NCI-H2107 treated with DMSO at 0.1 percent for 48 hours (cell line): Measurements from ENCODE around the gene WNK2.

ENCODE experiments used
- DNase-seq: peaks from one replicate; lab custom pipeline; 2025; ENCODE audit not compliant: unreplicated experiment; lab: John Stamatoyannopoulos, UW

WNK2 gene

DNA sequence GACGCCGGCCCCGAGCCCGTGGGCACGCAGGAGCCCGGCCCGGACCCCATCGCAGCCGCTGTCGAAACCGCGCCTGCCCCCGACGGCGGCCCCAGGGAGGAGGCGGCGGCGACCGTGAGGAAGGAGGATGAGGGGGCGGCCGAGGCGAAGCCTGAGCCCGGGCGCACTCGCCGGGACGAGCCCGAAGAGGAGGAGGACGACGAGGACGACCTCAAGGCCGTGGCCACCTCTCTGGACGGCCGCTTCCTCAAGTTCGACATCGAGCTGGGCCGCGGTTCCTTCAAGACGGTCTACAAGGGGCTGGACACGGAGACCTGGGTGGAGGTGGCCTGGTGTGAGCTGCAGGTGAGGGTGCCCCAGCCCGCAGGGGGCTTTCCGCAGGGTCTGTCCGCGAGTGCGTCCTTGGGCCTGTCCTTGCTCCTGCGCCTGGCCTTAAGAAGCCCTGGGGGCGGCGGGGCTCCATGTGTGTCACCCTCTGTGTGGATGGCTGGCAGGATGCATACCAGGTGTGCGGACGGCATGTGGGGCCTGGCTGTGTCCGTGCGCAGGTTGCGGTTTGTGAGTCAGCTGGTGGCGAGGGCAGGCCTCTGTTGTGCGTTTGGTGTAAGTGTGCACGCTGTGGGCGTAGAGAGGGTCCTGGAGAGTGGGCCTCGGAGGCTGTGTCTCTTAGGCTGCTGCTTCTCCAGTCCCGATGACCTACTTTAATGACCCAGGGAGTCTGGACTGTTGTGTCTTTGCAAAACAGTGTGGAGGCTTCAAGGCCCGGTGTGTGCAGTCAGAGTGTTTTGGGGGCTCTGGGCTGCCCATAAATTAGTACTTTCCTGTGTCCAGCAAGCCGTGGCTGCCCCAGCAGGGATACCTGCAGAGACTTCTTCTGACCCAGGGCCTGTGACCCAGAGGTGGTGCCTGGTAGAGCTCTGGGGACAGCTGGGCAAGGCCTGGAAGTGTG lies 1.6 kb downstream of the WNK2 start:
- DNase-seq: no peak

DNA sequence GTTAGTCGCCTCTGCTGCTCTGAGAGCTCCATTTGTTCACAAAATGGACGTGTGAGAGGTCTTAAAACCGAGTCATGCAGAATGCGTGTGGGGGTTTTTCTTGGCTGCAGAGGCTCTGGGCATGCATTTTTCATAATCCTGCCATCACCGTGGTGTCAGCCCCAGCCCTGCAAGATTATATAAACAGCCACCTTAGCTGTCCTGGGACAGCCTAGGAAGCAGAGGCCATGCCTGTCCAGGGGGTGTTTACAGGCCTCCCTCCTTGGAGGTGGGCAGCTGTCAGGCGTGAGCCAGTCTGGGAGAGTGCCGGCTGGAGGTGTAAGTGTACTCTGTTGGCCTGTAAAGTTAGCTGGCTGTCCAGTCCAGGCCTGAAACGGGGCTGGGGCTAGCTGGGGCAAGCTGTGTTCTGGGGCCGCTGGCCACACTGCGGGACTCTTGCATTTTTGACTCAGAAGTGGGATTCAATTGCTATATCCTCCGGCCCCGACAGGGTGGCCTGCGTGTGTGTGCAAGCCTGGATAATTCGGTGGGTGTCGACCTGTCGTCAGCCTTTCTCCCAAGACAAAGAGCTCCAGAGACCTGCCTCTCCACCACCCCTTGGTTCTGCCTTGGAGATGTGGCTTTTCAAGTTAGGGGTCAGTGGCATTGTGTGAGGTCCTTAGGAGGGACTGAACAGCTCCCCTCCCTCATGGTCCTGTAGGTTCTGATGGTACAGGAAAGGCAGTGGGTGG lies 2.4 kb downstream of the WNK2 start:
- DNase-seq: no peak

- DNase-seq: no peak
Measured at GRCh38 chr9:93187047-93187446, 3.1 kb downstream of the WNK2 start.

DNA sequence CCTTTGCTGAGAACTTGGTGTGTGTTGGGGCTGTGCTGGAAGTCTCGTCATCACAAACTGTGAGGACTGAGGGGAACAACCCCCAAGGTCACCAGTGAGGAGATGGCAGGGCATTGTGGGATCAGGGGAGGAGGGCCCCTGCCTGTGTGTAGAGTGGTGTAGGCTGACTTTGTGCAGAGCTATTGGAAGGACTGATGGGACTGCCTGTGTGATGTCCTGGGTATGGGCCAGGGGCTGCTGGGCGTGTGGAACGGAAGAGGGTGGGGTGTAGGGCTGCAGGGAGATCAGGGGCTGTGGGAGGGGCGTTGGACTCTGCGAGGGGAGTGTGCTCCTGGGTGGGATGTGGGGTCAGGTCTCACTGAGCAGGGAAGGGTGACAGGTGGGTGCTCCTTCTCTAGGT lies 3.6 kb downstream of the WNK2 start:
- DNase-seq: no peak

DNA sequence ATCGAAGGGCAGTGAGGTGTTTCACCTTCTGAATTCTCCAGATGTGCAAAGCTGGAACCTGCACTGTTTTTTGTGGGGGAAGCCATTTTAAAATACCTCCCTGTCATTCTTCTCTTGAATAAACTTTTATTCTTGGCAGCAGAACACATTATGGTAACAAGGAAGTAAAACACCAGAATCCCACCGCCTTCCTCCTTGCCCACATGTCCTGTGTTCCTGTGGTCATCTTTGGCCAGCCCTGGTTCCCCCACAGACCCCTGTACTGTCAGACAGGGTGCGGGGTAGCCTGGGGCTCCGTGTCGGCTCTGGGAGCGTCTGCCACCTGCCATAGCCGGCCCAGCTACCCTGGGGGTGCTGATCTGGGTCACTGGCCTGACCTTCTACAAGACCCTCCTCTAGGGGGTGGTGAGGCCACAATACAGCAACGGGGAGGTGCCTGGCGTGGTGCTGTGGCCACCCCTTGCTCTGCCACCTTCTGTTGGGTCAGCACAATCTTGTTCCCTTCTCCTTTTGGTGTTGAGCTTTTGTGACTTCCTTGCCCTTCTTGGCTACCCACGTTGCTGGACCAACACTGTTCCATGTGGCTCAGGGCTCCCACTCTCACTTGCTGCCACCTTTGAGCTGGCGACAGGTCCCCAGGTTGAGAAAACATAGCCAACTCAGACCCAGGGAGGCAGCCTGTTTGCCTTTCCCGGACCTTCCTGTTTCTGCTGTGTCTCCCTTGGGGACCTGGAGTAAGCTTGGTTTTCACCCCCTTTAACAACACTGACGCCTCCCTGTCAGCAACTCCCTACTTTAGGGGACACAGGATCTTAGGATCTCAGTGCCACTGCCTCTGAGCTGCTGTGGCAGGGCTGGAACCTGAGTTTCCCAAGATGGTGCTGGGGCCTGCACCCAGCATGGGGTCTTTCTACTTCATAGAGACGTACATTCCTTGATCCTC lies 4.8 kb downstream of the WNK2 start:
- DNase-seq: no peak

DNA sequence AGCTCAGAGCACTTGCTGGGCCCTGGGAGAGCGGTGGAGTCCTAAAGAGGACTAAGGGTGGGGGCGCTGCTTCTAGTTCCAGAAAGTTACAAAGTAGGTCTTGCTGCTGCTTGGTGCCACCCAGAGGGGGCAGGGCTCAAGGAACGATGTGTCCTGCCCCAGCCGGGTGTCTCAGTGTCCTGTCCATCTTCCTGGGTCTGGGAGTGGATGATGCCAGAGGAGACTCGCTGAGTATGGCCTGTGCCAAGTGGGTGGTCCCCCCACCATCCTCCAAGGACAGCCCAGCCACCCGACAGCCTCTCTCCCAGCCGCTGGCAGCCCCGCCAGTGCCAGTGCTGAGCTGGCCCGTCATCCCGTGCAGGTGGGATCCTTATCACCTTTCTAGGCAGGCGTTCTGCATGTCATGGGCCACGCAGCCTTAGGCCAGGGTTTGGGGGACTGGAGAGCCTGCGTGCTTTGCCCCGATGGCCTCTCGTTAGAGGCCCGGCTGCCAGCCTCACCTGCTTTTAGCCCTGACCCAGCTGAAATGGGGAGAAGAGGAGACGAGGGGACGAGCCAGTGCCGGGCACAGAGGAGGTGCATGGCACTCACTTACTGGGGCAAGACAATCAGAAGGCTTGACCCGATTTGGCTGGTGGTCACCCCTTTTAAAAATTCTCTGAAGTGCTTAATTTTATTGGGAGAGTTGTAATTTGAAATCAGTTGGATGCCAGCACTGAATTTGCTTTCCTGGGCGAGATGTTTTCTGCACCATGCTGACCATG lies 5.6 kb downstream of the WNK2 start:
- no peak for DNase-seq

DNA sequence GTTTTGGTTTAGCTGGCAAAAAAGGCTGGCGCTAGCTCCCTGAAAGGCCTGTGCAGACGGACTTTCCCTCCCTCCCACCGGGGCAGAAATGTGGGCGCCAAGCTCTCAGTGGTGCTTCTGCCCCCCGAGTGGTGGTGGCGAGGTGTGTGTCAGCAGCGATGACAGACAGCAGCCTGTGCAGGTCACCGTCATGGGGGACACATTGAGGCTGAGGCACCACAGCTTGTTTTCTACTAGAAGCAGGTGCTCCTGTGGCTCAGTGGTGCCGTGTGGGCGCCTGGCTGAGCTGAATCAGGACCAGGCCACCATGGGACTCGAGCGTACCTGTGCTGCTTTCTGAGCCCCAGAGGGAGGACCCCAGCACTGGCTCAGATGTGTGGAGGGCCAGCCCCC lies 6.2 kb downstream of the WNK2 start:
- no peak for DNase-seq

DNA sequence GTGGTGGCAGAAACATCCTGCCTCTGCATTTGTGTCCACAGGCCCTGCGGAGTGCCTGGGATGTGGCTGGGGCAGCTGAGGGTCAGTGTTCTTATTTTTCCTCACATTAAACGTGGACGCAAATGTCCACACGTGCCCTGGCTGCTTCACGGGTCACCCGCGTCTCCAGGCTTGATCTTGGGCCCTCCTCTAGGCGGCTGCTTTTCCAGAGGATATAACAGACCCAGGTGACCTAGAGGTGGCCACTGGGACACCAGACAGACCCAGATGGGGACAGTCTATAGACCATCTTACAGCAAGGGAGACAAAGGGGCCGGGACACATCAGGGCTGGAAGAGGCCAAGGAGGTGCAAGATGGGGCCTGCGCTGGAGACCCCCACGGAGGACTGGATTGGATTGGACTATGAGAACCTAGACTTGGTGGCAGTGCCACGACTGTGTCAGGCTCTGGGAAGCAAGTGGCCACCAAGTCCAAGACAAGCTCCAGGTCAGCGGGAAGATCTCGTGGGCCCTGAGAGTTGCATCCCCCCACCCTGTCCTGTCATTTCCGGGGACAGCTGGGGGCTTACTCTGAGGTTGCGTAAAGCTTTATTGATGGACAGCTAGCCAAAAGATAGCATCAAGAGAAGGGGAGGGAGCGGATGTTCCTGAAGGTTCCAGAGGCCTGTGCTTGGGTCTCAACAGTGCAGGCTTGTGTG lies 6.9 kb downstream of the WNK2 start:
- no peak for DNase-seq

- no peak for DNase-seq
Measured at GRCh38 chr9:93191354-93191660, 7.4 kb downstream of the WNK2 start.

DNA sequence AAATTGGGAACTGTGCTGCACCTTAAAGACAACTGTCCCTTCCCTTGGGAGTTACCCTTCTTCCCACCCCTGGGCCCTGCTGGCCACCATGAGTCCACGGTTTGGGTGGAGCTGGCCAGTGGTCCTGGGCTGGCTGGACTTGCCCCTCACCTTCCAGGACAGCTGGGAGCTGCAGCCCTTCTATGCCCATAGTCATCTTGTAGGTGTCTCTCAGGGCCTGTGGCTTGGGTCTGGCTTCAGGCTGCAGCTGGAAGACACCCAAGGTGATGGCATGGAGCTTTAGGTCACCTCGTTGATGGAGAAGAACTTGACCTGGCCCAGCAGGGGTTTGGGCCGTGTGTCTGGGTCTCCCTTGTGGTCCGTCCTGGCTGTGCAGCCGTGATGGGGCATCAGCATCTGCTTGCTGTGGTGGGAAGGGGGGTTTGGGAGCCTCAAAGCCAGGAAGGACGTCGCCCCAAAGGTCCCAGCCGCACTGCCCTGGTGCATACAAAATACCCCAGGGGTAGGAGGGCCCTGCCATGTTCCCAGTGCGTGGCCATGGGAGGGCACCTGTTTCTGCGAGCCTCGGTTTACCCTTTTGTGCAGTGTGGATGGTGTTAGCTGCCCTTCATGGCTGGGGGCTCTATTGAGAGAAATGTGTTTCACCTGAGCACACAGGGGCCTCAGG lies 8.9 kb downstream of the WNK2 start:
- DNase-seq: no peak

DNA sequence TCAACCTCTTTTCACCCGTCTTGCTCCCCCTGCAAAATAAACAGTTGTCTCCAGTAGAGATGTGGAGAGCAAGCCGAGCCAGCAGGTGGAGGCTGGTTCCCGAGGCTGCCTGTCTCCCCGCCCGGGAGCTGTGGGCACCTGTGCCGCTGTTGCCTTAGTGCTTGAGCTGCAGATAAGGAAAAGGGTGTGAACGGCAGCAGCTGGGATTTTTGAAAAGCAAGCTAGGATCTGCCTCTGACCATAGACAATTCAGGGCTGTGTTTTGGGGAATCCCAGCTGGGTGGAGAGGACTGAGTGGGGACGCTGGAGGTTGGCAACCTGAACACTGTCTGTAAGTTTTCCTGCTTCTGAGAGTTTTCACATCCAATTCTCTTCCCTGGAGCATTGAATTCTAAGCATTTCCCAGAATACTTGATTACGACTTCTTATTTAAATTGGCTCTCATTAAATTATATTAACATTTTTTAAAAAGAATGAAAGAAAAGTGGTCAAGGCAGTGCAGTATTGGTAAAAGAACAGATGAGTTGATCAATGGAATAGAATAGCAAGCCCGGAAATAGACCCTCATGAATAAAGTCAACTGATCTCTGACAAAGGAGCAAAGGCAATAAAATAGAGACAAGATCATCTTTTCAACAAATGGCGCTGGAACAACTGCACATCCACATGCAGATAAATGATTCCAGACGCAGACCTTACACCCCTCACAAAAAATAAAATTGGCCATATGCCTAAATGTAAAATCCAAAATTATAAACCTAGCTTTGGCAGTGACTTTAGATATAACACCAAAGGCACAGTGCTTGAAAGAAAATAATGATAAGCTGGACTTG lies 9.7 kb downstream of the WNK2 start:
- DNase-seq: peak; percentile 43

DNA sequence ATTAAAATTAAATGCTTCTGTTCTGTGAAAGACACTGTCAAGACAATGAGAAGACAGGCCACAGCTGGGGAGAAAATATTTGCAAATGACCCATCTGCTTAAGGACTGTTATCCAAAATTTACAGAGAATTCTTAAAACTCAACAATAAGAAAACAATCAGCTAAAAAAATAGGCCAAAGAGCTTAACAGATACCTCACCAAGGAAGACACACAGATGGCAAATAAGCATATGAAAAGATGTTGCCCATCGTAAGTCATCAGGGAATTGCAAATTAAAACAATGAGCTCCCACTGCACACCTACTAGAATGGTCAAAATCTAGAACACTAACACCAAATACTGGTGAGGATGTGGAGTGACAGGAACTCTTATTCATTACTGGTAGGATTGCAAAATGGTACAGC lies 10.3 kb downstream of the WNK2 start:
- DNase-seq: no peak

DNA sequence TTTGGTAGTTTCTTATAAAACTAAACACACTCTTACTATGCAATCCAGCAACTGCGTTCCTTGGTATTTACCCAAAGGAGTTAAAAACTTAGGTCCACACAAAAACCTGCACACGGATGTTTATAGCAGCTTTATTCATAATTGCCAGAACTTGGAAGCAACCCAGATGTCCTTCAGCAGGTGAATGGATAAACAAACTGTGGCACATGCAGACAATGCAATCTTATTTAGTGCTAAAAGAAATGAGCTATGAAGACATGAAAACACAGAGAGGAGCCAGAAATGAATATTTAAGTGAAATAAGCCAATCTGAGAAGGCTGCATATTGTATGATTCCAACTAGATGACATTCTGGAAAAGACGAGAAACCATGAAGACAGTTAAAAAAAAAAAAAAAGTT lies 10.7 kb downstream of the WNK2 start:
- peak; percentile 58 for DNase-seq

DNA sequence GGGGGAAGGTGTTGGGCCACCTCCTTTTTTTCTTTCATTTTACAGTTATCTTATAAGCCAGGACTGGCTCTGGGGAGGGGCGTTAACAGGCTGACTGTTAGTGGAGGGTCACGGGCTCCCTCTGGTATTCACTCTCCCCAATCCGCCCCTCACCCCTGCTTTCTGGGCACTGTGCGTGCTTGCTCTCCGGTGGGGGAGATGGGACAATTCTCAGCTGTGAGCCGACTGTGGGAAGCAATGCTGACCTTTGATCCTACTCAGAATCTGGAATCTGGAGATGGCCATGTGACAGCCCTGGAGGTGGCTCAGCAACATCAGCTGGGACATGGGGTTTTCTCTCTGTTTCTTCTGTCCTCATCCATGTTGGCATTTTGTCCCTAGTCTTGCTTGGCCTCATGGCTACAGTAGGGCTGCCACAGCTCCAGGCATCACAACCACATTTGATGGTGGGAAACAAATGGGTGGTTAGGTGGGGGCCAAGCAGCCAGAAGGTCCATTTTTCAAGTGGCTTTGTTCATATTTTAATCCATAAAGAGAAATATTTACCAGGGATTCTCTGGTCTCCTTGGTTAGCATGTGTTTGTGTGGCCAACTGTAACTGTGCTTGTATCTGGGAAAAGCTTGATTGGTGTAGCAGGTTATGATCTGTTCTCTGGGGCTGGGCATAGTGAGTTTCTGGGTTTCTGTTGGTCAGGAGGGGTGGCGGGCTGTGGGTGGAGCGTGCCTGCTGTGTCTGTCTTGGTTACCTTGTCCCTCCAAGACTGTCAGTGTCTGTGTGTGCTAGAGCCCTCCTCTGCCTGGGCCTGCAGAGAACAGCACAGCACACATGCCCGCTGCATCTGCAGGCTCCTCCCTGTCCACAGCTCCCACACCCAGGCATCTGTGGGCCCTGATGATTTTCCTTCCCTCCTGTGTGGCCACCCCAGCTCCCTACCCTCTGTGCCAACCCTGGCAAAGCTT lies 12.4 kb downstream of the WNK2 start:
- DNase-seq: no peak

DNA sequence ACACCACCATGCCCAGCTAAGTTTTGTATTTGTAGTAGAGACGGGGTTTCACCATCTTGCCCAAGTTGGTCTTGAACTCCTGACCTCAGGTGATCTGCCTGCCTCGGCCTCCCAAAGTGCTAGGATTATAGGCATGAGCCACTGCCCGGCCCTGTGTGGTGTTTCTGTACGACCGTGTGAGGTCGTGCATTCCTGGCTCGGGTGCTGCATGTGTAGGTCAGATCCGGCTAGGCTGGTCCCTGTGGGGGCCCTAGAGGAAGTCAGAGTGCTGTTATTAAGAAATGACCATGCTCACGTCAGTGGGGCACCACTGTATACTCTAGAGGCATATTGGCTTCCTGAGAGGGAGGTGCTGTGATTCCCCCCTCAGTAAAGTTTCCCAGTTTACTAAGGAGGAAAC lies 13.7 kb downstream of the WNK2 start:
- no peak for DNase-seq

- DNase-seq: no peak
Measured at GRCh38 chr9:93198117-93198837, 14.3 kb downstream of the WNK2 start.
